Endothelial cell (in vitro differentiated cells): ENCODE results near the gene COL19A1. TPM values are rescaled to one million over a fixed set of nuclear protein-coding genes. Genes with fewer than 3 reads are reported as not detected.

Experiments used
- DNase-seq: peaks from one replicate; pipeline ENCODE4 v3.0.0; 2021; ENCODE audit warnings: low spot score
- H3K27ac Mint-ChIP-seq: one replicate; pipeline ENCODE4 v1.8.0; 2021; ENCODE audit warnings: mixed read lengths, inconsistent platforms; ENCODE audit not compliant: unreplicated experiment
- H3K27me3 Mint-ChIP-seq: one replicate; pipeline ENCODE4 v1.8.0; 2021; ENCODE audit warnings: mild to moderate bottlenecking, moderate library complexity, mixed read lengths, inconsistent platforms; ENCODE audit not compliant: unreplicated experiment
- H3K36me3 Mint-ChIP-seq: one replicate; pipeline ENCODE4 v1.8.0; 2021; ENCODE audit warnings: mild to moderate bottlenecking, low read depth, mixed read lengths, inconsistent platforms; ENCODE audit not compliant: unreplicated experiment
- H3K4me1 Mint-ChIP-seq: one replicate; pipeline ENCODE4 v1.8.0; 2021; ENCODE audit warnings: mild to moderate bottlenecking, mixed read lengths, inconsistent platforms; ENCODE audit not compliant: unreplicated experiment
- H3K4me3 Mint-ChIP-seq: one replicate; pipeline ENCODE4 v1.8.0; 2021; ENCODE audit warnings: mild to moderate bottlenecking, mixed read lengths, inconsistent platforms; ENCODE audit not compliant: unreplicated experiment
- H3K9me3 Mint-ChIP-seq: one replicate; pipeline ENCODE4 v1.8.0; 2021; ENCODE audit warnings: mixed read lengths, inconsistent platforms; ENCODE audit not compliant: unreplicated experiment
- total RNA-seq: library from RNA; stranded (reverse); fragmentation: NEBNext Ultra II Directional; extraction: Animal tissue kit (Norgen Biotek cat#: 25700); gene quantifications from one replicate; pipeline ENCODE4 v1.2.1, GENCODE V29; 2021; ENCODE audit not compliant: unreplicated experiment
- TF ChIP-seq, protein P1 (sequence below): fragments of 200-600 bp; sonication (generic); IDR thresholded peaks from one replicate; pipeline ENCODE4 v1.5.0; 2021; ENCODE audit warnings: antibody characterized with exemption; ENCODE audit not compliant: unreplicated experiment

COL19A1 gene
- total RNA-seq, 1 donor from 2014 or later: 0.33 TPM

DNA sequence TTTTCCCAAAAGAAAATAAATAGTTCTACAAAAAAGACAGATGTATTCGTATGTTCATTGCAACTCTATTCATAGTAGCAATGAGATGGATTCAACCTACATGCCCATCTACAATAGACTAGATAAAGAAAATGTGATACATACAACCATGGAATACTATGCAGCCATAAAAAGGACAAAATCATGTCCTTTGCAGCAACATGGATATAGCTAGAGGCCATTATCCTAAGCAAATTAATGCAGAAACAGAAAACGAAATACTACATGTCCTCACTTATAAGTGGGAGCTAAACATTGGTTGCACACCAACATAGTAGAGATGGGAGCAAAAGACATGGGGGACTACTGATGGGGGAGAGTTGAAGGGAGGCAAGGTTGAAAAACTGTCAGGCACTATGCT is 278.8 kb downstream of the COL19A1 start:
- H3K4me1 Mint-ChIP-seq: no peaks in the 10 kb centered on the region
- TF ChIP-seq, protein P1, sequence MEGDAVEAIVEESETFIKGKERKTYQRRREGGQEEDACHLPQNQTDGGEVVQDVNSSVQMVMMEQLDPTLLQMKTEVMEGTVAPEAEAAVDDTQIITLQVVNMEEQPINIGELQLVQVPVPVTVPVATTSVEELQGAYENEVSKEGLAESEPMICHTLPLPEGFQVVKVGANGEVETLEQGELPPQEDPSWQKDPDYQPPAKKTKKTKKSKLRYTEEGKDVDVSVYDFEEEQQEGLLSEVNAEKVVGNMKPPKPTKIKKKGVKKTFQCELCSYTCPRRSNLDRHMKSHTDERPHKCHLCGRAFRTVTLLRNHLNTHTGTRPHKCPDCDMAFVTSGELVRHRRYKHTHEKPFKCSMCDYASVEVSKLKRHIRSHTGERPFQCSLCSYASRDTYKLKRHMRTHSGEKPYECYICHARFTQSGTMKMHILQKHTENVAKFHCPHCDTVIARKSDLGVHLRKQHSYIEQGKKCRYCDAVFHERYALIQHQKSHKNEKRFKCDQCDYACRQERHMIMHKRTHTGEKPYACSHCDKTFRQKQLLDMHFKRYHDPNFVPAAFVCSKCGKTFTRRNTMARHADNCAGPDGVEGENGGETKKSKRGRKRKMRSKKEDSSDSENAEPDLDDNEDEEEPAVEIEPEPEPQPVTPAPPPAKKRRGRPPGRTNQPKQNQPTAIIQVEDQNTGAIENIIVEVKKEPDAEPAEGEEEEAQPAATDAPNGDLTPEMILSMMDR: no peak
- no peak overlapping the region for H3K27ac Mint-ChIP-seq
- no peak for DNase-seq
- H3K9me3 Mint-ChIP-seq: no peaks in the 10 kb centered on the region
- H3K27me3 Mint-ChIP-seq: no peaks in the 10 kb centered on the region
- no peaks in the 10 kb centered on the region for H3K36me3 Mint-ChIP-seq
- no peak overlapping the region for H3K4me3 Mint-ChIP-seq

DNA sequence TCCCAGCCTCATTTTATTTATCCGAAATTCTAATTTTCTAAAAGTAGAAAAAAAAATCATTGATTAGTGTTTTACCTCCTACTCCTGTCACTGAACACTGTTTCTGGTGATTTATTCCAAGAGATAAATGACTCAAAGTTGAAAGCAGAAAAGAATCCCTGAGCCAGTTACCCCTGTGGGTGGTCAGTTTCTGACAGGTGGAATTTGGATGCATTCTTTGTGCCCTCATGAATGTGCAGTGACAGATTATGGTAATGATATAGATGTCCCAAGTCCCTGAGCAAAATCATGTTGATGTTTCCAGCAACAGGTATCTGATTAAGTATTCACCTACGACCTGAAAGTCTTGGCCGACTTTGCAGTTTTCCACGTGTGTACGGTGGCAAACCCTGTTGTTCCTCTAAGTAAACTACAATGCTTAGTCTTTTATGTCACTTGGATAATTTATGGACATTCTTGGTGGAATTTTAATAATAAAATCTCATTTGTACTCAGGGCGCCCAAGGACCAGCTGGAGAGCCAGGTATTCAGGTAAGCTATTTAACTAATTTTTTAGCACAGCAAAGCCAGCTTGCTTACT is 282.9 kb downstream of the COL19A1 start:
- no peaks in the 10 kb centered on the region for H3K4me1 Mint-ChIP-seq
- H3K4me3 Mint-ChIP-seq: no peak overlapping the region
- TF ChIP-seq, protein P1: no peak
- H3K27me3 Mint-ChIP-seq: no peaks in the 10 kb centered on the region
- H3K9me3 Mint-ChIP-seq: no peaks in the 10 kb centered on the region
- H3K27ac Mint-ChIP-seq: no peak overlapping the region
- no peak for DNase-seq
- no peaks in the 10 kb centered on the region for H3K36me3 Mint-ChIP-seq

DNA sequence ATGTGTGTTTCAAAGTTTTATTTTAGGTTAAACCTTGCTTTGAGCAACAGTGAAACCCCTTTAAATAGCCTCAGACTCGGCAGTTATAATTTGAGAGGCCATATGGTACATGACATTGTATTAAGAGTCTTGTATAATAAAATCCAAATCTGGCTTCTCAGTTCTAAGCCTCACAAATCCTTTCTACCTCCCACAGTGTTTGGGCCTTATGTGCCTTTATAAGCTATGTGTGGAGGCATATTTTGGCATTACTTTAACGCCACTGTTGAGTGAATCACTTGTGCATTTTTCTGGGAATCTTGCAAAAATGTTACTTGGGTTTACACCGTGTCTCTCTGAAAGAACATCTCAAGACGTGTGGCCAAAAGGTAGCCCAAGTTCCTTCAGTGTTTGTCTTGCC is 284.2 kb downstream of the COL19A1 start:
- H3K36me3 Mint-ChIP-seq: no peaks in the 10 kb centered on the region
- no peak for DNase-seq
- no peaks in the 10 kb centered on the region for H3K4me1 Mint-ChIP-seq
- H3K9me3 Mint-ChIP-seq: no peaks in the 10 kb centered on the region
- no peak overlapping the region for H3K27ac Mint-ChIP-seq
- no peaks in the 10 kb centered on the region for H3K27me3 Mint-ChIP-seq
- H3K4me3 Mint-ChIP-seq: no peak overlapping the region
- TF ChIP-seq, protein P1: no peak

DNA sequence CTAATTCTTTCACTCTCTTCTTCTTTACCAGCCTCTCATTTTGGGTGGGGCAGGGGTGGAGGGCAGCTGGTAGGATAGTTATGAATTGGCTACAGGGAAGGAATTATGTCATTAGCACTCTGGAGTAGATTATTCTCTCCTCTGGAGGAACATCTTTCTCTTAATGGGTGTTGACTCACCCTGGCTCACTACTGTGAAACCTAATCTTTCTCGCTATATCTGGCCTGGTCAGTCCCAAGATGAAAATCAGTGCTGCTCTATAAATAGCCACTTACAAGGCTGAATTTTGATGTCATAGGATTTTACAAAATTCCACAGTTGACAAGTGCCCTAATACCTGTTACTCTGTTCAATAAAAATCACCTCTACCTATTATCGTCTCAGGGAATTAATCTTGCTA is 285.3 kb downstream of the COL19A1 start:
- TF ChIP-seq, protein P1: no peak
- no peaks in the 10 kb centered on the region for H3K27me3 Mint-ChIP-seq
- H3K4me3 Mint-ChIP-seq: no peak overlapping the region
- no peak overlapping the region for H3K27ac Mint-ChIP-seq
- no peaks in the 10 kb centered on the region for H3K4me1 Mint-ChIP-seq
- no peaks in the 10 kb centered on the region for H3K36me3 Mint-ChIP-seq
- H3K9me3 Mint-ChIP-seq: no peaks in the 10 kb centered on the region
- DNase-seq: no peak

DNA sequence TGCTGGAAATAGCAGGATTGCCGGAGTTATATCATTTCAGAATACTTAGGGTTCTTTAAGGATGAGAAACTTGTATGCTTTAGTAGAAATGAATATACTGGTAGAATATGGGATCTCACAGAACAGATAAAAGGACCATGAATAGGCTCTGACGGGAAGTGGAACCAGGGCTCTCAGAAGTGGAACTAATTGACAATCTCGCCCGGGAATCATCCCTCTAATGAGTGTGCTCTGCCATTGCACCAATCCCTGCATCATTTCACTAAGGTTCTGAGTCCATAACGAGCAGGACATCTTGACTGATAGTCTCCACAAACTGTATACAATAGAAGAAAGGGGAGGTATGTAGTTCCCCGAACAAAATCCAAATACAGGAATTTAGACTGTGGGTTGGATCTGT is 286.4 kb downstream of the COL19A1 start:
- Mint-ChIP-seq H3K27me3 (no peaks in the 10 kb centered on the region), H3K4me3 (no peak overlapping the region), H3K9me3 (no peaks in the 10 kb centered on the region), H3K27ac (no peak overlapping the region), H3K4me1 (no peaks in the 10 kb centered on the region), H3K36me3 (no peaks in the 10 kb centered on the region)
- TF ChIP-seq, protein P1: no peak
- DNase-seq: no peak
